WERI-Rb-1 (cell line): ENCODE data around the gene CUL3.
"Not testable (repeated sequence)": the region's sequence is repeated elsewhere in the genome, so short reads cannot be mapped to it uniquely, and the experiment has no call there.

Experiments used
- DNase-seq: peaks from one replicate; pipeline ENCODE4 v3.0.0-alpha.2; 2020
- H3K27ac ChIP-seq: fragments of 250-450 bp; sonication (Bioruptor Pico); 2 replicates; pipeline ENCODE4 v1.5.1; 2020; ENCODE audit warnings: mild to moderate bottlenecking, moderate library complexity
- H3K27me3 ChIP-seq: fragments of 250-450 bp; sonication (Bioruptor Pico); 2 replicates; pipeline ENCODE4 v1.5.1; 2021; ENCODE audit warnings: mild to moderate bottlenecking, low read depth, moderate library complexity; ENCODE audit not compliant: insufficient read depth, severe bottlenecking
- H3K36me3 ChIP-seq: fragments of 250-450 bp; sonication (Bioruptor Pico); 2 replicates; pipeline ENCODE4 v1.5.1; 2020; ENCODE audit warnings: mild to moderate bottlenecking, moderate library complexity
- H3K4me3 ChIP-seq: 2 replicates; pipeline ENCODE4 v1.5.1; 2011; ENCODE audit warnings: low read depth, mild to moderate bottlenecking, control low read depth, low read length
- H3K9me3 ChIP-seq: fragments of 250-450 bp; sonication (Bioruptor Pico); 2 replicates; pipeline ENCODE4 v1.5.1; 2021; ENCODE audit warnings: mild to moderate bottlenecking, moderate library complexity; ENCODE audit not compliant: severe bottlenecking
- CTCF ChIP-seq: IDR thresholded peaks from 2 replicates; pipeline ENCODE4 v1.5.1; 2011; ENCODE audit warnings: low read depth, mild to moderate bottlenecking, control low read depth, inconsistent platforms, low read length

Gene CUL3

GRCh38 chr2:224584785-224585210 lies 365 bp downstream of the CUL3 start:
- H3K27ac ChIP-seq = peak overlapping the region; percentile 96
- TF ChIP-seq CTCF = no peak
- H3K4me3 ChIP-seq = peak overlapping the region; percentile 80
- H3K9me3 ChIP-seq = no peaks in the 10 kb centered on the region
- peaks cover 28% of the 10 kb centered on the region for H3K36me3 ChIP-seq
- peak; percentile 46 for DNase-seq
- no peaks in the 10 kb centered on the region for H3K27me3 ChIP-seq

DNA sequence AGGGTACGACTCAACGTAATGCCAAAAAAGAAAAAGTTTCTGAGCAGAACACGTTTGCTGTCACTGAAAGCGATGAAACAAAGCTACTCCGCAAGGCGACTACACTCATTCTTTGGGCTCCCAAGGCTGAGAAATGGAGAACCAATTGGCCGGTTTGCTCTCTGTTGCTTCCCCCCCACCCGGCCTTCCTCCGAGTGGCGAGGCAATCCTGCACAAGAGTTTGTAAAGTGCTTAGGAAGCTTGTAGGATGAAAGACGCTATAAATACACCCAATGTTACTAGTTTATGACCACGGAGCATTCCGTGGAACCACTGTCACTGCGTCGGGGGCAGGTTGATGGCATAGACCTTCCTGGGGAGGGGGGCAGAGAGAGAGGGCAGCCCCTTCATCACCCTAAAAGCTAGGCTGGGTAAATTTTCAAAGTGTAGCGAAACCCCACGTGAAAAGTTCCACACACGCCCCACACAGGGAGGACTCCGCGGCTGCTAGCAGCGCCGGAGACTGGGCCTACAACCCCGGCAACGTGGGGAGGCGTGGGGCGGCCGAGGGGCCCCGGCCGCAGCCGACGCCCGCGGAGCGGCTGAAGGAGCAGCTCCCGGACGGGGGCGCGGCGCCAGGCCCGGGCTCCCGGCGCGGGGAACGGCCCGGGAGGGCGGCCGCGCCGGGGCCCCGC lies 915 bp downstream of the CUL3 start:
- Histone ChIP-seq H3K4me3 (peak overlapping the region; percentile 80), H3K27ac (peak overlapping the region; percentile 96), H3K27me3 (no peaks in the 10 kb centered on the region), H3K36me3 (peaks cover 28% of the 10 kb centered on the region), H3K9me3 (no peaks in the 10 kb centered on the region)
- TF ChIP-seq CTCF = no peak
- peak; percentile 22 for DNase-seq

DNA sequence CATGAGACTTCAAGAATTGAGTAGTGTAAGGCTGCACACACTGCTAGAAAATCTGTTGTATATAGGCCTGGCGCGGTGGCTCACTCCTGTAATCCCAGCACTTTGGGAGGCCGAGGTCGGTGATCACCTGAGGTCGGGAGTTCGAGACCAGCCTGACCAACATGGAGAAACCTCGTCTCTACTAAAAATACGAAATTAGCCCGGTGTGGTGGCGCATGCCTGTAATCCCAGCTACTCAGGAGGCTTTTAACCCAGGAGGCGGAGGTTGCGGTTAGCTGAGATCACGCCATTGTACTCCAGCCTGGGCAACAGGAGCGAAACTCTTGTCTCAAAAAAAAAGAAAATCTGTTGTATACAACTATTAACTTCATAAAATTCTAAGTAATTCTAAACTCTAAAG lies 2.1 kb downstream of the CUL3 start:
- H3K27me3 ChIP-seq, H3K27ac ChIP-seq: not testable (repeated sequence)

GRCh38 chr2:224580248-224580647 lies 4.9 kb downstream of the CUL3 start:
- Histone ChIP-seq H3K4me3 (no peak overlapping the region), H3K9me3 (no peaks in the 10 kb centered on the region), H3K36me3 (peaks cover 31% of the 10 kb centered on the region), H3K27ac (no peak overlapping the region), H3K27me3 (no peaks in the 10 kb centered on the region)
- no peak for DNase-seq
- no peak for TF ChIP-seq CTCF

More for the DNA sequence above, 2.1 kb downstream of the CUL3 start:
- DNase-seq, H3K4me3 ChIP-seq, H3K9me3 ChIP-seq: not testable (repeated sequence)
- peaks cover 28% of the 10 kb centered on the region for H3K36me3 ChIP-seq

GRCh38 chr2:224579411-224579810 lies 5.8 kb downstream of the CUL3 start:
- Histone ChIP-seq H3K27ac (peak overlapping the region; percentile 1; the same call in 1 of the 2 replicates), H3K36me3 (peaks cover 31% of the 10 kb centered on the region), H3K9me3 (no peaks in the 10 kb centered on the region), H3K27me3 (no peaks in the 10 kb centered on the region), H3K4me3 (no peak overlapping the region)
- no peak for DNase-seq
- TF ChIP-seq CTCF = no peak

DNA sequence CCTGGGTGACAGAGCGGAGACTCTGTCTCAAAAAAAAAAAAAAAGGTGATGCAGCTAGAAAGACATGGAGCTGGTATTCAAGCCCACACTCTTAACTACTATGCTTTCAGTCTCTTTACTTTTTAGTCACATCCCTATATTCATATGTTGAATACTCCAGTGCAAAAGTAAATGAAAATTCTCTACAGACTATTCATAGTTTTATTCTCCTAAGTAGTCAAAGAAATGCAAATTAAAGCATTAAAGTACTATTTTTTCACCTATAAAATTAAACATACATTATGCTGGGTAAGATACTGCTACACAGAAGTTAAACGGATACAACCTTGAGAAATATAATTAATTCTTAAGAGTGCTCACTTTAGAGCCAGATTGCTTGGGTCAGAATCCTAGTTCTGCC lies 7.6 kb downstream of the CUL3 start:
- no peak for DNase-seq
- peaks cover 22% of the 10 kb centered on the region for H3K36me3 ChIP-seq
- H3K27me3 ChIP-seq = no peaks in the 10 kb centered on the region
- no peak overlapping the region for H3K4me3 ChIP-seq
- H3K9me3 ChIP-seq = no peaks in the 10 kb centered on the region
- no peak for TF ChIP-seq CTCF
- H3K27ac ChIP-seq = no peak overlapping the region
